Osteoblast (primary cell): Measurements from ENCODE around the gene RGS12. TPM values are rescaled to one million over a fixed set of nuclear protein-coding genes. Genes with fewer than 3 reads are reported as not detected.

ENCODE experiments used
- DNase-seq: peaks from one replicate; pipeline ENCODE4 v3.0.0; 2011; ENCODE audit warnings: low spot score, mixed read lengths; ENCODE audit not compliant: insufficient read length; ENCODE audit errors: missing footprints
- H2AFZ ChIP-seq: 2 replicates; pipeline ENCODE4 v1.6.0; 2011; ENCODE audit warnings: mild to moderate bottlenecking, low read length
- H3K27ac ChIP-seq: 2 replicates; pipeline ENCODE4 v1.5.1; 2011; ENCODE audit warnings: mild to moderate bottlenecking, low read depth, low read length, moderate library complexity
- H3K27me3 ChIP-seq: 2 replicates; pipeline ENCODE4 v1.6.0; 2012; ENCODE audit warnings: mild to moderate bottlenecking, control low read depth, inconsistent platforms, low read length, moderate library complexity; ENCODE audit not compliant: insufficient read depth
- H3K36me3 ChIP-seq: 2 replicates; pipeline ENCODE4 v1.5.1; 2011; ENCODE audit warnings: mild to moderate bottlenecking, low read length, control low read depth, moderate library complexity; ENCODE audit not compliant: insufficient read depth
- H3K4me1 ChIP-seq: 2 replicates; pipeline ENCODE4 v1.5.1; 2011; ENCODE audit warnings: mild to moderate bottlenecking, low read length, control low read depth, moderate library complexity; ENCODE audit not compliant: insufficient read depth
- H3K4me2 ChIP-seq: 2 replicates; pipeline ENCODE4 v1.6.0; 2011; ENCODE audit warnings: mild to moderate bottlenecking, low read length; ENCODE audit not compliant: insufficient read depth
- H3K4me3 ChIP-seq: fragments of 200-600 bp; sonication (generic); 3 replicates; pipeline ENCODE4 v1.5.1; 2012; ENCODE audit warnings: mild to moderate bottlenecking, low read length, inconsistent platforms; ENCODE audit not compliant: insufficient read depth
- H3K79me2 ChIP-seq: 2 replicates; pipeline ENCODE4 v1.6.0; 2012; ENCODE audit warnings: mild to moderate bottlenecking, low read length, control low read depth, inconsistent platforms; ENCODE audit not compliant: insufficient read depth
- H3K9me3 ChIP-seq: 2 replicates; pipeline ENCODE4 v1.5.1; 2011; ENCODE audit warnings: low read depth, low read length, control low read depth
- H4K20me1 ChIP-seq: 2 replicates; pipeline ENCODE4 v1.6.0; 2012; ENCODE audit warnings: mild to moderate bottlenecking, low read length, control low read depth; ENCODE audit not compliant: insufficient read depth
- CTCF ChIP-seq: IDR thresholded peaks from 2 replicates; pipeline ENCODE4 v1.5.1; 2011; ENCODE audit warnings: mild to moderate bottlenecking, low read depth, low read length, moderate library complexity; ENCODE audit errors: extremely low read depth
- total RNA-seq: library from RNA; depleted of rRNA; stranded (reverse); fragments of >200 nt; gene quantifications from 2 replicates; pipeline ENCODE4 v1.2.3, GENCODE V29; 2012

RGS12 gene
- total RNA-seq = 19.2 and 61.2 TPM in 2 replicates

GRCh38 chr4:3292571-3293400 lies at the start of gene RGS12:
Gene RGS12, plus strand, starts transcription at chr4:3293021. Its CDS starts 23,150 bp downstream, at chr4:3316171.
- Histone ChIP-seq H3K79me2 (peaks cover 35% of the 10 kb centered on the region), H3K9me3 (no peaks in the 10 kb centered on the region), H3K27me3 (peaks cover 3% of the 10 kb centered on the region), H3K27ac (peak within 1 kb of the TSS; percentile 61), H4K20me1 (peaks cover 6% of the 10 kb centered on the region), H3K4me2 (peak within 1 kb of the TSS; percentile 95), H2AFZ (peak within 1 kb of the TSS; percentile 89), H3K4me3 (peak within 1 kb of the TSS; percentile 79), H3K36me3 (no peaks in the 10 kb centered on the region), H3K4me1 (peaks cover 17% of the 10 kb centered on the region)
- TF ChIP-seq CTCF = no peak
- DNase-seq = peak; percentile 100

- Histone ChIP-seq H3K4me1 (no peaks in the 10 kb centered on the region), H3K27me3 (no peaks in the 10 kb centered on the region), H3K9me3 (no peaks in the 10 kb centered on the region), H3K4me2 (no peak overlapping the region), H3K79me2 (no peaks in the 10 kb centered on the region), H3K27ac (no peak overlapping the region), H4K20me1 (no peaks in the 10 kb centered on the region), H3K4me3 (no peak overlapping the region), H3K36me3 (peaks cover 19% of the 10 kb centered on the region), H2AFZ (no peak overlapping the region)
- DNase-seq = no peak
- TF ChIP-seq CTCF = no peak
Observed at GRCh38 chr4:3243136-3243780, 49.6 kb upstream of the RGS12 start.

DNA sequence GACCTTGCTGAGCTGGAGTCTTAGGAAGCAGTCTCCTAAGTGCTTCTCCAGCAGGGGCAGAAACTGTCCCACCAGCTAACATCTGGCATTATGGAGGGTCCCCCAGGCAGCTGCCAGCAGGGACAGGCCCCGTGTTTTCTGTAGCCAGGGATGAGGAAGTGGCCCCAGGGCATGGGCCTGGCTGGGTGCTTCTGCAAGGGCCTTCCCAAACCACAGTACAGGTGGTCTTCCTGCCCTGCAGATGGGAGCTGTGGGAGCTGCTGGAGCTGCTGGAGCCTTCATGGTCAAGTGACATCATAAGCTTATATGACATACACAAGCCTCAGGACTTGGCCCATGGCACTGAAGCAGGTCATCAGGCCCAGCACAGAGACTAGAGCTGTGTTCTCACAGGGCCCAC lies 48.8 kb upstream of the RGS12 start:
- H3K4me3 ChIP-seq = no peak overlapping the region
- no peaks in the 10 kb centered on the region for H3K4me1 ChIP-seq
- H2AFZ ChIP-seq = no peak overlapping the region
- no peaks in the 10 kb centered on the region for H3K27me3 ChIP-seq
- H3K36me3 ChIP-seq = peaks cover 18% of the 10 kb centered on the region
- H3K9me3 ChIP-seq = no peaks in the 10 kb centered on the region
- no peak for TF ChIP-seq CTCF
- no peak overlapping the region for H3K27ac ChIP-seq
- no peaks in the 10 kb centered on the region for H3K79me2 ChIP-seq
- DNase-seq = no peak
- H4K20me1 ChIP-seq = no peaks in the 10 kb centered on the region
- H3K4me2 ChIP-seq = no peak overlapping the region

DNA sequence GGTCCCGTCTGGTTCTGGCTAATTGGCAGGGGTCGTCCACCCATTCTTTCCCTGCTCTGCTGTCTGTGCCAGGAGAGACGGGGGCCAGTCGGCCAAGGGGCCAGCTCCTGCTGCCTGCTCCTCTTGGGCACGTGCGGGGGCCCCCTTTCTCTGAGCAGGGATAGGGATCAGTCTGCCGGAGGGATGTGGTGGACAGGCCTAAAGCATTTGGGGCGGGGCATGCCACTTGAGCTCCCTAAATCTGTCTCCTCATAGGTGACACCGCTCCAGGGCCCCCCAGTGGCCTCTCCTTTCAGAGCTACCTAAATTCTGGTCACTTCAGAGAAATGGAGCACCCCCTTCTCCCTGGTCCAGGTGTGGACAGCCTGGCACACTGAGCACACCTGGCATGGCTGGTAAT lies 48.1 kb upstream of the RGS12 start:
- H4K20me1 ChIP-seq = no peaks in the 10 kb centered on the region
- H3K4me2 ChIP-seq = no peak overlapping the region
- no peaks in the 10 kb centered on the region for H3K4me1 ChIP-seq
- no peak overlapping the region for H3K4me3 ChIP-seq
- no peak for TF ChIP-seq CTCF
- H3K27me3 ChIP-seq = no peaks in the 10 kb centered on the region
- peak; percentile 88 for DNase-seq
- no peak overlapping the region for H3K27ac ChIP-seq
- H2AFZ ChIP-seq = no peak overlapping the region
- H3K9me3 ChIP-seq = no peaks in the 10 kb centered on the region
- no peaks in the 10 kb centered on the region for H3K79me2 ChIP-seq
- peaks cover 12% of the 10 kb centered on the region for H3K36me3 ChIP-seq
